H9 (cell line): ENCODE data around the gene TENT5A. TPM values are rescaled to one million over a fixed set of nuclear protein-coding genes. Genes with fewer than 3 reads are reported as not detected.

Experiments
- DNase-seq: peaks from one replicate; pipeline ENCODE4 v3.0.0-alpha.2; 2017
- H2AFZ ChIP-seq: one replicate; pipeline ENCODE4 v1.6.1; 2013; ENCODE audit warnings: mild to moderate bottlenecking, low read length, control low read depth, moderate library complexity
- H2AK5ac ChIP-seq: 2 replicates; pipeline ENCODE4 v1.6.1; 2013; ENCODE audit warnings: low read length, control low read depth, mixed read lengths; ENCODE audit not compliant: insufficient read length
- H2BK120ac ChIP-seq: one replicate; pipeline ENCODE4 v1.6.1; 2013; ENCODE audit warnings: low read depth, mild to moderate bottlenecking, low read length, control low read depth, inconsistent platforms; ENCODE audit not compliant: poor library complexity, severe bottlenecking
- H2BK12ac ChIP-seq: 2 replicates; pipeline ENCODE4 v1.6.1; 2013; ENCODE audit warnings: low read length, control low read depth, mixed read lengths, low read depth; ENCODE audit not compliant: insufficient read length
- H2BK15ac ChIP-seq: 2 replicates; pipeline ENCODE4 v1.6.1; 2013; ENCODE audit warnings: low read depth, low read length, control low read depth
- H2BK20ac ChIP-seq: one replicate; pipeline ENCODE4 v1.6.1; 2013; ENCODE audit warnings: low read depth, mild to moderate bottlenecking, low read length, control low read depth, inconsistent platforms; ENCODE audit not compliant: poor library complexity, severe bottlenecking
- H2BK5ac ChIP-seq: 2 replicates; pipeline ENCODE4 v1.6.1; 2013; ENCODE audit warnings: low read length, control low read depth, mixed read lengths; ENCODE audit not compliant: insufficient read length
- H3K14ac ChIP-seq: 2 replicates; pipeline ENCODE4 v1.6.1; 2013; ENCODE audit warnings: low read length, control low read depth; ENCODE audit not compliant: insufficient read depth
- H3K18ac ChIP-seq: 2 replicates; pipeline ENCODE4 v1.6.1; 2013; ENCODE audit warnings: low read depth, mild to moderate bottlenecking, mixed read lengths, low read length, control low read depth; ENCODE audit not compliant: insufficient read length
- H3K23ac ChIP-seq: 2 replicates; pipeline ENCODE4 v1.6.1; 2013; ENCODE audit warnings: low read length, control low read depth, mixed read lengths, low read depth; ENCODE audit not compliant: insufficient read length
- H3K23me2 ChIP-seq: 2 replicates; pipeline ENCODE4 v1.6.1; 2013; ENCODE audit warnings: low read depth, mild to moderate bottlenecking, mixed read lengths, low read length, control low read depth; ENCODE audit not compliant: insufficient read length, poor library complexity, severe bottlenecking
- H3K27ac ChIP-seq: 2 replicates; pipeline ENCODE4 v1.5.1; 2013; ENCODE audit warnings: low read length, control low read depth, mixed read lengths, low read depth; ENCODE audit not compliant: insufficient read length
- H3K27me3 ChIP-seq: 2 replicates; pipeline ENCODE4 v1.6.1; 2013; ENCODE audit warnings: low read length, control low read depth, inconsistent platforms; ENCODE audit not compliant: insufficient read depth
- H3K4ac ChIP-seq: 2 replicates; pipeline ENCODE4 v1.6.1; 2013; ENCODE audit warnings: low read depth, mild to moderate bottlenecking, control low read depth, inconsistent platforms, low read length, moderate library complexity
- H3K4me1 ChIP-seq: 2 replicates; pipeline ENCODE4 v1.6.1; 2013; ENCODE audit warnings: low read length, control low read depth, inconsistent platforms; ENCODE audit not compliant: insufficient read depth
- H3K4me2 ChIP-seq: 2 replicates; pipeline ENCODE4 v1.6.1; 2013; ENCODE audit warnings: low read length, control low read depth, mixed read lengths; ENCODE audit not compliant: insufficient read length, insufficient read depth
- H3K56ac ChIP-seq: 2 replicates; pipeline ENCODE4 v1.6.1; 2013; ENCODE audit warnings: low read depth, mild to moderate bottlenecking, mixed read lengths, low read length, control low read depth; ENCODE audit not compliant: insufficient read length
- H3K79me1 ChIP-seq: 2 replicates; pipeline ENCODE4 v1.6.1; 2013; ENCODE audit warnings: low read depth, mild to moderate bottlenecking, moderate library complexity, low read length, control low read depth, inconsistent platforms; ENCODE audit not compliant: insufficient read depth, poor library complexity, severe bottlenecking
- H3K79me2 ChIP-seq: 2 replicates; pipeline ENCODE4 v1.6.1; 2013; ENCODE audit warnings: low read length, control low read depth, inconsistent platforms; ENCODE audit not compliant: insufficient read depth
- H3K9ac ChIP-seq: 2 replicates; pipeline ENCODE4 v1.6.1; 2013; ENCODE audit warnings: low read length, control low read depth, mixed read lengths; ENCODE audit not compliant: insufficient read length; ENCODE audit errors: extremely low read depth
- H3K9me3 ChIP-seq: one replicate; pipeline ENCODE4 v1.6.1; 2013; ENCODE audit warnings: low read depth, low read length, inconsistent platforms; ENCODE audit not compliant: control insufficient read depth
- H3T11ph ChIP-seq: one replicate; pipeline ENCODE4 v1.6.1; 2013; ENCODE audit warnings: mild to moderate bottlenecking, low read length, control low read depth, inconsistent platforms
- H4K20me1 ChIP-seq: one replicate; pipeline ENCODE4 v1.6.1; 2013; ENCODE audit not compliant: control insufficient read depth, insufficient read length, insufficient read depth
- H4K5ac ChIP-seq: 2 replicates; pipeline ENCODE4 v1.6.1; 2013; ENCODE audit warnings: low read depth, mild to moderate bottlenecking, mixed read lengths, low read length, control low read depth; ENCODE audit not compliant: insufficient read length
- H4K8ac ChIP-seq: replicated peaks from 2 replicates; pipeline ENCODE4 v1.6.1; 2013; ENCODE audit warnings: low read length, control low read depth, mixed read lengths, low read depth; ENCODE audit not compliant: insufficient read length
- H4K91ac ChIP-seq: 2 replicates; pipeline ENCODE4 v1.6.1; 2013; ENCODE audit warnings: low read depth, mild to moderate bottlenecking, moderate library complexity, mixed read lengths, low read length, control low read depth; ENCODE audit not compliant: insufficient read length
- H3K27ac Mint-ChIP-seq, 3 experiments: 2 replicates in 2 of 3; 3 replicates in 1 of 3; pipeline ENCODE4 v1.8.0; 2020 to 2021; ENCODE audit warnings: mixed read lengths in 3 of 3, mild to moderate bottlenecking in 1 of 3, moderate library complexity in 1 of 3
- H3K27me3 Mint-ChIP-seq: 2 replicates; pipeline ENCODE4 v1.8.0; 2021; ENCODE audit warnings: low read depth, mild to moderate bottlenecking, moderate library complexity, mixed read lengths
- H3K36me3 Mint-ChIP-seq, 3 experiments: 2 replicates in 2 of 3; 3 replicates in 1 of 3; pipeline ENCODE4 v1.8.0; 2020 to 2021; ENCODE audit warnings: low read depth in 3 of 3, mixed read lengths in 3 of 3; ENCODE audit not compliant: insufficient read depth in 1 of 3
- H3K4me1 Mint-ChIP-seq, 2 experiments: 2 replicates each; pipeline ENCODE4 v1.8.0; 2020; ENCODE audit warnings: mixed read lengths in 2 of 2
- H3K4me3 Mint-ChIP-seq, 2 experiments: 2 replicates in 1 of 2; 3 replicates in 1 of 2; pipeline ENCODE4 v1.8.0; 2020 to 2021; ENCODE audit warnings: mild to moderate bottlenecking in 2 of 2, mixed read lengths in 2 of 2, moderate library complexity in 1 of 2
- H3K9me3 Mint-ChIP-seq, 2 experiments: 2 replicates in 1 of 2; 3 replicates in 1 of 2; pipeline ENCODE4 v1.8.0; 2020; ENCODE audit warnings: mild to moderate bottlenecking in 2 of 2, mixed read lengths in 2 of 2, moderate library complexity in 1 of 2
- WGBS: extraction: QIAGEN DNeasy Blood & Tissue Kit; methylation state at CpG from one replicate; pipeline ENCODE4 v1.1.7; 2013; ENCODE audit warnings: missing lambda C conversion rate, low lambda C conversion rate, mixed read lengths; ENCODE audit not compliant: insufficient read length; ENCODE audit errors: extremely low coverage; 5-methylcytosine and 5-hydroxymethylcytosine counted together
- total RNA-seq: library from RNA; stranded (reverse); gene quantifications from 2 replicates; pipeline ENCODE4 v1.2.1, GENCODE V29; 2021
- TF ChIP-seq, protein P1 (sequence below): fragments of 200-600 bp; sonication (generic); conservative IDR thresholded peaks from 3 replicates; pipeline ENCODE4 v1.8.0; 2021; ENCODE audit warnings: antibody characterized with exemption, mild to moderate bottlenecking

TENT5A gene
- total RNA-seq, 1 experiment from 2014 or later = 1.4 TPM

DNA sequence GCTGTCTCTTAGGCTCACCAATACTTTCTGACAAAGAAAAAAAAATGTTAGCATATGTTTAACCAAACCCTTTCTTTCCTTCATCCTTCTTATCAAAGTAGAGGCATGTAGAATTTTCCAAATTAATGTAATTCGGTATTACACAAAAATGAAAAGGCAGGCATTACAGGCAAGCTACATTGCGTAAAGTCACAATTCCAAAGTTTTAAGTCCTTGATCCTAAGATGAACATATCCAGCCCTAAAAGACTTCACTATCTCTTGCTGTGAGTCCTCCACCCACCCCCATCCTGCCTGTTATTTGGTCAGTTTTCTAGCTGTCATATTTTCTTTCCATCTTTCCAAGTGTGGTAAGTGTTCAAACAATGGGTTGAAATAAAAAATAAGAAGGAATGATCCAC lies 12.1 kb upstream of the TENT5A start:
- no peak overlapping the region for H3K56ac ChIP-seq
- H4K8ac ChIP-seq = no peak overlapping the region
- no peaks in the 10 kb centered on the region for H3K9me3 ChIP-seq
- no peak overlapping the region for H3K27ac Mint-ChIP-seq
- no peaks in the 10 kb centered on the region for H3K4me1 ChIP-seq
- no peak overlapping the region for H2AFZ ChIP-seq
- H2BK15ac ChIP-seq = no peak overlapping the region
- no peak overlapping the region for H3K4me3 Mint-ChIP-seq
- no peaks in the 10 kb centered on the region for H3K27me3 Mint-ChIP-seq
- H4K5ac ChIP-seq = no peak overlapping the region
- TF ChIP-seq, protein P1, sequence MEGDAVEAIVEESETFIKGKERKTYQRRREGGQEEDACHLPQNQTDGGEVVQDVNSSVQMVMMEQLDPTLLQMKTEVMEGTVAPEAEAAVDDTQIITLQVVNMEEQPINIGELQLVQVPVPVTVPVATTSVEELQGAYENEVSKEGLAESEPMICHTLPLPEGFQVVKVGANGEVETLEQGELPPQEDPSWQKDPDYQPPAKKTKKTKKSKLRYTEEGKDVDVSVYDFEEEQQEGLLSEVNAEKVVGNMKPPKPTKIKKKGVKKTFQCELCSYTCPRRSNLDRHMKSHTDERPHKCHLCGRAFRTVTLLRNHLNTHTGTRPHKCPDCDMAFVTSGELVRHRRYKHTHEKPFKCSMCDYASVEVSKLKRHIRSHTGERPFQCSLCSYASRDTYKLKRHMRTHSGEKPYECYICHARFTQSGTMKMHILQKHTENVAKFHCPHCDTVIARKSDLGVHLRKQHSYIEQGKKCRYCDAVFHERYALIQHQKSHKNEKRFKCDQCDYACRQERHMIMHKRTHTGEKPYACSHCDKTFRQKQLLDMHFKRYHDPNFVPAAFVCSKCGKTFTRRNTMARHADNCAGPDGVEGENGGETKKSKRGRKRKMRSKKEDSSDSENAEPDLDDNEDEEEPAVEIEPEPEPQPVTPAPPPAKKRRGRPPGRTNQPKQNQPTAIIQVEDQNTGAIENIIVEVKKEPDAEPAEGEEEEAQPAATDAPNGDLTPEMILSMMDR = no peak
- no peaks in the 10 kb centered on the region for H3K79me1 ChIP-seq
- H3K27ac ChIP-seq = no peak overlapping the region
- peaks cover 2% of the 10 kb centered on the region; the same call in 1 of the 2 replicates for H3K27me3 ChIP-seq
- H2BK12ac ChIP-seq = no peak overlapping the region
- H2BK120ac ChIP-seq = no peak overlapping the region
- H3K23ac ChIP-seq = no peak overlapping the region
- H3K4me2 ChIP-seq = no peak overlapping the region
- no peaks in the 10 kb centered on the region for H4K20me1 ChIP-seq
- no peak overlapping the region for H3K9ac ChIP-seq
- no peak overlapping the region for H3K14ac ChIP-seq
- H2BK20ac ChIP-seq = no peak overlapping the region
- H3K79me2 ChIP-seq = no peaks in the 10 kb centered on the region
- H2BK5ac ChIP-seq = no peak overlapping the region
- H3T11ph ChIP-seq = no peak overlapping the region
- H3K36me3 Mint-ChIP-seq = no peaks in the 10 kb centered on the region
- no peak overlapping the region for H3K4ac ChIP-seq
- WGBS = no CpG with 5 or more reads among the region's 2 CpGs
- H3K9me3 Mint-ChIP-seq = no peaks in the 10 kb centered on the region; a peak in 1 of 5 replicates
- no peak overlapping the region for H4K91ac ChIP-seq
- no peak for DNase-seq
- no peak overlapping the region for H3K18ac ChIP-seq
- no peak overlapping the region for H2AK5ac ChIP-seq
- peaks cover 3 to 14% of the 10 kb centered on the region in 2 experiments for H3K4me1 Mint-ChIP-seq
- no peaks in the 10 kb centered on the region for H3K23me2 ChIP-seq
